CD4-positive, alpha-beta T cell treated with Interleukin-6 for 4 hours (primary cell): ENCODE results near the gene PIRT.
A peak's percentile ranks its signal among the peaks of the same experiment; 100 is the strongest.
"Not testable (repeated sequence)": the region's sequence is repeated elsewhere in the genome, so short reads cannot be mapped to it uniquely, and the experiment has no call there.

ENCODE experiments used
- DNase-seq: peaks from one replicate; pipeline ENCODE4 v3.0.0-alpha.2; 2020; ENCODE audit warnings: mixed read lengths

Gene PIRT

DNA sequence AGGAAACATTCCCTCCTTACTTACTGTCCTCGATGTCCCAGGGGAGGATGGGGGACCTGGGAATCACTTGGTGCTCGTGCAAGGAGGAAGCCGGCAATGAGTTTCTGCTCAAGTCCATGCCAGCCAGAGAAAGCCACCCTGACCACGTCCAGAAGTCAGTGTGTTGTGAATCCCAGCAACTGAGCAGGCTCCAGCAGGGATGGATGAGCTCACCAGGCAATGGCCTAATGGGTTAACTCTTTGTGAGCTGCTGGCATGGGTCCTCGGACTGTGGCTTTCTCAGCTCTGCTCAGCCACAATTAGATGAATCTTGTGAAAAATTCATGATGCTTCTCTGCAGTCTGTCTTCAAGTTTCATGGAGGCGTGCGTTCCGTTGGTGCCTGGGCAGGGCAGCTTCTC is at the start of gene PIRT:
PIRT (minus strand) TSS at position 167 of the 400 bp plus-strand sequence. CDS start 12,442 bp downstream, outside the sequence.
- no peak for DNase-seq

- no peak for DNase-seq
Measured at GRCh38 chr17:10881959-10882358, 44.1 kb upstream of the PIRT start.

DNA sequence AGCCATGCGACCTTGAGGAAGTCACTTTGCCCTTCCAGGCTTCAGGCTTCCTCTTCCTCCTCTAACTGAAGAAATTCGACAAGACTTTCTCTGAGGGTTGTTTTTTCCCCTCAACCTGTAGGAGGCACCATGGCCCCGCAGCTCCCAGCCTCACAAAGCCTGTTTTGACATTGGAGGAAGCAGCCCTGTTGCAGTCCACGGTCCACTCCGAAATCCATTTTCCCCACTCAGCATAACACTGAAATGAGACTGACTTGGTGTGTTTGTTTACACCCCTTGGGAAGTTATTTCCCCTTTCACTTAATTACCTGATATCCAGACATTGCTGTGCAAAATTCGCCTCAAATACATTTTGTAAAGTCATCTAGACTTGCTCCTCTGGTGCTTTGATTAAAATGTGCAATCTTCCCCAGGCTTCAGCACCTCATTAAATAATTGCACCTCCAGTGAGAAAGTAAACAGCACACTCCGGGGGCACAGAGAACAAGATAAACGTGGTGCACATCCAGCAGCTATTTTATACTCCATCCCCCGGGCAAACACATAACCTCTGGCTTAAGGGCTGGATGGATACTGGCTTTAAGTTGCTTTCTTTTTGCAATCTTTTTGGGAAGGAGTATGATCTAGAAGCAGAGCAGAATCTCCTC is 41.4 kb upstream of the PIRT start:
- no peak for DNase-seq

DNA sequence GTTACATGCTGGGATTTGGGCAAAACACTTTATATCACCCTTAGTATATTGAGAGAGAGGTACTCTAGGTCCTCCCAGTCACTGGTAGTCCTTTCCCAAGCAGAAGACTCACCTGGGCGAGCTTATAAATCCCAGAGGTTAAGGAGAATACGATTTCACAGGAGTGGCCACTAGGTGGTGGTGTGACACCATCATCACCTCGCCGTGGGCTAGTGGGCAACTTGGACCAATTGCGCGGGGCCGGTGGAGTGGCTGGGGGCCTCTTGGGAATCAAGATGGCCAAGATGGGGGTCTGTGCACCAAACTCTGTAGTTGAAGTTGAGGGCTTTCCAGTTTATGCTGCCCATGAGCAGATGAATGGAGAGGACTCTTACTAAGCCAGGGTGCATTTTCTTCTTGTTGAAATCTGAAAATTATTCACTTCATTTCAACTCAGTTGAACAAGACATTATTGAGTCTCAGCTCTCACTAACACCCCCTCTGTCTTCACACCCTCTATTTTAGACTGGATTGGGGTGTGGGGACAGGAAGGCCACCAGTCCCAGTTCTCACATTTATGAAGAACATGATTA is 38.2 kb upstream of the PIRT start:
- peak; percentile 11 for DNase-seq

DNA sequence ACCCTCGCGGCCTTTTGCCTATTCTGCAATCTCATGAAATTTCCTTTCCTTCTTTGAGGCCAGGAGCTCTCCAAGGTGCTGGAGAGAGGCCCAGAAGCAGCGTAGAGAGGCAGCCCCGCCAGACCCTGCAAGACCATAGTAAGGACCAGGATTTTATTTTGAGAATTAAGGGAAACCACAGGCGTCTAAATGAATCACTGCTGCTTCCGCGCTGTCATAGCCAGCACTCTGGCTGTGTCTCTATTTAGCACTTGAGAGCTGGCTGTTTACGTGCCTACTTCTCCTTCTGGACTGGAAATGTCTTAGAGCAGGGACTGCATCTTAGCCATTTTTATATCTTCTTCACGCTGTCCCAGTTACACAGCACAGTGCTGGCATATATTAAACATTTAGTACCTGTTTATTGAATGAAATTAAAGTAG is 37.6 kb upstream of the PIRT start:
- no peak for DNase-seq

DNA sequence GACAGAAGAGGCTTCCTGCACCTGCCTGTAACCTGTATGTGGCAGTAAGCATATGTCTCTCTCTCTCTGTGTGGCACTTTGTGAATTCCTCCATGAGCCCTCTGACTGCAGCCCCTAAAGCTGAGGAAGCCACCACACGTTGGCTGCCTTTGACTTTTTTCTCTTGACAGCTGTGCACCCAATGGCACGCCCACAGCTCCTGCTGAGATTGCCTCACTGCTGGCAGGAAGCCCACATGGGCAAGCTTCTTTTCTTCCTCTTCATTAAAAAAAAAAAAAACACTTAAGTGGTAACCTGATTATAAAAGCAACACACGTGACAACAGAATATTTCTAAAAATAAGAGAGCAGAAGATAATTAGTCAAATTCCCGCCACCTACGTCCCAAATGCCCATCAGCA is 34.0 kb upstream of the PIRT start:
- no peak for DNase-seq

- DNase-seq: no peak
Measured at GRCh38 chr17:10870336-10871050, 32.6 kb upstream of the PIRT start.

DNA sequence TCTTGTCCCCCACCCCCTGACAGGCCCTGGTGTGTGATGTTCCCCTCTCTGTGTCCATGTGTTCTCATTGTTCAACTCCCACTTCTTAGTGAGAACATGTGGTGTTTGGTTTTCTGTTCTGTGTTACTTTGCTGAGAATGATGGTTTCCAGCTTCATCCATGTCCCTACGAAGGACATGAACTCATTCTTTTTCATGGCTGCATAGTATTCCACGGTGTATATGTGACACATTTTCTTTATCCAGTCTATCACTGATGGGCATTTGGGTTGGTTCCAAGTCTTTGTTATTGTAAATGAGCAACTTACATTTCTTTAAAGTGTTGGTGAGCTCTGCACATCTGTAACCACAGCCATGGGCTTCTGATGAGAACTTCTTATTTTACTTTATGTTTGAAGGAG is 30.9 kb upstream of the PIRT start:
- DNase-seq: not testable (repeated sequence)

DNA sequence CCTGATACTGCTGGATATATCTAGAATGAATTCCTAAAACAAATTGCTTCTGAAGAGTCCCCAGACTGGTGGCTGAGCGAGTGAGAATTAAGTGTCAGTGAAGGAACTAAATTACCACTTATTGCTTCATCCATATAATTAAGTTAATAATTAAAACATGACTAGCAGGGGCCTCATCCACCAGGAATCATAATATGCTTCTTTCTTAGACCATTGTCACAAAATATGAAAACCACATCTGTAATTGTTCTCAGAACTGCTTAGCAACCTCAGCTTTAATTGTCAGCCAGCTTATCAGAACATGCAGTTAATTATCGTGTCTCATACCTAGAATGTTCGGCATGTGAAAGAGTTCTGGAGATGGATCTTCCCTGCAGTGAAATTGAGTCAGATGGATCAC is 21.2 kb upstream of the PIRT start:
- no peak for DNase-seq

GRCh38 chr17:10857976-10858375 is 20.1 kb upstream of the PIRT start:
- DNase-seq: no peak

DNA sequence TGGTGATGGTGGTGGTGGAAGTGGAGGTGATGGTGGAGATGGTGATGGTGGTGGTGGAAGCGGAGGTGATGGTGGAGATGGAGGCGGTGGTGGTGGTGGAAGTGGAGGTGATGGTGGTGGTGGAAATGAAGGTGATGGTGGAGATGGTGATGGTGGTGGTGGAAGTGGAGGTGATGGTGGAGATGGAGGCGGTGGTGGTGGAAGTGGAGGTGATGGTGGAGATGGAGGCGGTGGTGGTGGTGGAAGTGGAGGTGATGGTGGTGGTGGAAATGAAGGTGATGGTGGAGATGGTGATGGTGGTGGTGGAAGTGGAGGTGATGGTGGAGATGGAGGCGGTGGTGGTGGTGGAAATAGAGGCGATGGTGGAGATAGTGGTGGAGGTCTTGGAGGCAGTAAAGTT is 8.7 kb upstream of the PIRT start:
- not testable (repeated sequence) for DNase-seq

DNA sequence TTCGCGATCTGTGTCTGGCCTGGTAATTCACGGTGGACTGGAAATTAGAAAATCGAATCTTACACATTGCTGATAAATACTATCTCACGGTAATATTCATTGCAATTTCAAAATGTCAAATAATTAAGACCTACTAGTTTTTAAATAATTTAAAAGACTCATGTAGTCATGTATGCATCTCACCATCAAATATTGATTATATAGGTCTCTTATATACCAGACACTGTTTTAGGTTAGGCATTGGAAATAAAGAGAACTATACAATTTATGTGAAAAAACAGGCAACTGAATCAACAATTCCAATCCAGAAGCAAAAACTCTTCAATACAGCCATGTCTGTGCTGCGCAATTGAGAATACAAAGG is 7.5 kb upstream of the PIRT start:
- DNase-seq: no peak

DNA sequence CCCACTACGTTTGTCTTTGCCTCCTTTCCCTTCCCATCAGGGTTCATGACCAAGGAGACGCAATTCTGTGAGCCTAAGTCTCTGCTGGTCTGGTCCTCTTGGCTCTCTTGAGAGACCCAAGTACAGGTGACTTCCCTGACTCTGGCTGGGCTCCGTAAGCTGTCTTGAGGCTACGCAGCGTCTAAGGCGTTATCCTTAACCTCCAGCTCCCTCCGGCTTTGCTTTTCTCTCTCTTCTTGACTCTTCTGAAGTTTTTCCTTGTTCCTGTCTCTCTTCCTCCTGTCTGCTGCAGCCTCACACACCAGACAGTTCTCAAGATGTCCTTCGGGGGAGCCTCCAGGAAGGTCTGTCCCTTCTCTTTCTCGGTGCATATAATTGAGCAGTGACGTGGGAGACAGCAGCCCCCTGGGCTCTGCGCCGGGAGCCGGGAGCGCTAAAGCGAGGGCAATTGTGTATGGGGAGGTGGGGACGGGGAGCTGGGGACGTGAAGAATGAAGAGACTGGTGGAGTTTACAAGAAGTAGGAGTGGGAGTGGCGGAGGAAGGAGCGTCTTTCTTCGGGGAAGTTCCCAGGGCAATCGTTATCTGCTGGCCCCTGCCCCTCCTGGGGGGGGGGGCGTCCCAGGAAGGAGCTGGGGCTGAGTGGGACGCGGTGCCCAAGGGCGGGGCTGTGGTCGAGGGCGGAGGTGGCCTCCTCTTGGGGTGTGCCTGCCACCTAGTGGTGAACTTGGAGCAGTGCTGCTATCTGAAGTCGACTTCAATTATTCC is 6.9 kb upstream of the PIRT start:
- peak; percentile 82 for DNase-seq

GRCh38 chr17:10843811-10844210 is 5.9 kb upstream of the PIRT start:
- DNase-seq: no peak

GRCh38 chr17:10842658-10843057 is 4.8 kb upstream of the PIRT start:
- DNase-seq: no peak

- DNase-seq: no peak
Measured at GRCh38 chr17:10838682-10839081, 795 bp upstream of the PIRT start.

GRCh38 chr17:10836966-10837590 is 809 bp downstream of the PIRT start:
- no peak for DNase-seq

DNA sequence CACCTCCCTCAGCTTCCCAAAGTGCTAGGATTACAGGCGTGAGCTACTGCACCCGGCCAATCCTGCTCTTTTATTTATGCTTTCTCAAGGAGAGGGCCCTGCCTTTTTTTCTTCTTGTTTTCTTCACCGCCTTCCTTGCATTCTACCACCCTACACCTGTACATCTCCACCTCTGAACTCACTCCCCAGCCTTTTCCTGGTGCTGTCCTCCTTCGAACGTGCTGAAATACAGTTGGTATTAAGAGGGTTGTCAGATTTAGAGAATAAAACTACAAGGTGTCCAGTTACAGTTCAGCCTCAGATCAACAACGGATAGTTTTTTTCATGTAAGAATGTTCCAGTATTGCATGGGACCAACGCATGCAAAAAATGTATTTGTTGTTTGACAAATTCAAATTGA is 1.7 kb downstream of the PIRT start:
- DNase-seq: no peak

GRCh38 chr17:10831696-10832095 is 6.2 kb downstream of the PIRT start:
- no peak for DNase-seq

DNA sequence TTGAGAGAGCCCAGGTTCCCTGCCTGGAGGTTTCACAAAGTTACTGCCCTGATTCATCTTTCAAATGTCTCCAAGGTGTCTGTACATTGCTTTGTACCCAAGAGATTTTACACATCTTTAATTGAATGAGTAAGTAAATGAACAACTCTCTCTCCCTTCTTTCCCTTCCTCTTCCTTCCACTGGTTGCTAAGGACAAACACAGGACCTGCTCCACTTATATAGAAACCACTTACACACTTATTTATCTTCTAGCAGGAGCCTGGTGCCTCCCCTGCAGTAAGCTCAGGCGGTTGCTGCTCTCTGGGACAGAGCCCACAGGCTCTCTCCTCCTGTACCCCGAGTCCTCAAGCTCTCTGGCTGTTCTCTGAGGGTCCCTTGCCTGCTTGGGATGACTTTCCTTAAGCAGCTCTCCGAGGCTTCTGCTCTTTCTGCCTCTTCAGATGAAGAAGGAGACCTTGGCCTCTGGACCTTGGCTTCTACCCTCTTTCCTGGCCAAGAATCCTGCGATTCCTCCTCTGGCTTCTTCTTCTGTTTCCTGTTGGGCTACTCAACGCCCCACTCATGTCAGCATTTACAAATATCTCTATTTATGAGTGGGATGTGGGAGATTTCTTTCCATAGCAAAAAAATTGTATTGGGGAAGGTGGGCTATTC is 9.9 kb downstream of the PIRT start:
- no peak for DNase-seq

DNA sequence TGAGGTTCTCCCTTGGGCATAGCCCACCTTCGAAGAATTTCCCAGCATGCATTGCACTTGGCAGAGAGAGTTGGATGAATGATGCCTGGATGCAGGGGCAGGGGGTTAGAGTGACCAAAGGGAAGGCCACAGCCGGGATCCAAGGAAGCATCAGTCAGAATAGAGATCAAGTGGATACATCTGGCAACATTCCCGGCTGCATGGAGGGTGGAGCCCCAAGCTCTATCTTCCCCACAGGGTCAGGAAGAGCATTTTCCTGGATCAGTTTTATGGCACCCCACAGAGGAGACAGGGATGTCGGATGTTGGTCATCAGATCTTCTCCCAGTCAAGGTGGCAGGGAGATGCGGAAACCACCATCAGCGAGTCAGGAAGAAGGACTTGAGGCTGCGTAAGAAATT is 13.0 kb downstream of the PIRT start:
- DNase-seq: no peak

GRCh38 chr17:10821770-10822169 is 16.1 kb downstream of the PIRT start:
- no peak for DNase-seq

DNA sequence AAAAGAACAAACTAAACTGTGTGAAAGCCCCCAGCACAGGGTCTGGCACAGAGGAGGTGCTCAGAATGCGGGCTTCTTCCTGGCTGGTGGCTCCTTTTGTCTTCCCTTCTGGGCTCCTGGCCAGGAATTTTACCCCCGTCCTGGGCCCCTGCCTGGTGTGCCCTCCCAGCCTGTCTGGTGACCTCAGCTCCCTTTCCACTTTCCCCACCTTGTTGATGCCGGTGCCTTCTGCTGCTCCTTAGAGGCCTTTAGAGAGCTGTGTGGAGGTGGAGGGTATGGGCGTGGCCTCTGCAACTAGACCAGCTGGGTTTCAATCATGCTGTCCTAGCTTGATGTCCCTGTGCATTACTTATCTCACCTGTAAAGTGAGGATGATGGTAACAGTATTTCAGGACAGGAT is 16.8 kb downstream of the PIRT start:
- DNase-seq: no peak
